ENCODE data around the gene ADSS1. TPM values are rescaled to one million over a fixed set of nuclear protein-coding genes. Genes with fewer than 3 reads are reported as not detected.

Gene ADSS1
- total and polyA plus RNA-seq, 4 donors = 1.8 to 18.8 (median 12.2) TPM

- peaks cover 34 to 49% (median 40%) of the 10 kb centered on the region in 4 donors for H3K4me1 ChIP-seq (ENCODE audit: control insufficient read depth in 4 of 4, insufficient read depth in 4 of 4, low read length in 3 of 4)
- H3K27me3 ChIP-seq (ENCODE audit: control insufficient read depth in 4 of 4, insufficient read depth in 4 of 4, low read length in 3 of 4) = no peaks in the 10 kb centered on the region
- no peaks in the 10 kb centered on the region for H3K36me3 ChIP-seq (ENCODE audit: control insufficient read depth in 4 of 4, insufficient read depth in 3 of 4, low read depth in 1 of 4, low read length in 3 of 4)
- H3K9me3 ChIP-seq (ENCODE audit: control insufficient read depth in 4 of 4, low read length in 3 of 4) = no peaks in the 10 kb centered on the region
- no peak overlapping the region for H3K4me3 ChIP-seq (ENCODE audit: low read depth in 1 of 3, low read length in 3 of 3)
- DNase-seq (ENCODE audit: low spot score) = no peak
- no peak overlapping the region for H3K27ac ChIP-seq (ENCODE audit: low read depth in 1 of 2, low read length in 2 of 2)
- no peak overlapping the region for H3K9ac ChIP-seq (ENCODE audit: low read depth in 1 of 2, low read length in 2 of 2)
- WGBS = 94% methylated on average over 10 of the region's 10 CpGs
- TF ChIP-seq FOXA2 (IDR thresholded peaks at IDR 0.05) (no peak), YY1 (IDR thresholded peaks at IDR 0.05) (no peak), GABPA (IDR thresholded peaks at IDR 0.05 in 1 of 2, conservative IDR thresholded peaks at IDR 0.05 in 1 of 2) (no peak), TAF1 (conservative IDR thresholded peaks at IDR 0.05) (no peak), NR2F2 (IDR thresholded peaks at IDR 0.05) (no peak), HNF4A (conservative IDR thresholded peaks at IDR 0.05) (no peak), MAX (IDR thresholded peaks at IDR 0.05) (no peak), CTCF (IDR thresholded peaks at IDR 0.05; ENCODE audit: low read depth, low read length, missing input control) (no peak), REST (IDR thresholded peaks at IDR 0.05) (no peak), ZBTB33 (IDR thresholded peaks at IDR 0.05) (no peak), RAD21 (IDR thresholded peaks at IDR 0.05) (no peak), HNF4G (IDR thresholded peaks at IDR 0.05) (no peak), JUND (IDR thresholded peaks at IDR 0.05) (no peak), RXRA (IDR thresholded peaks at IDR 0.05) (no peak)
- TF ChIP-seq, protein P1, sequence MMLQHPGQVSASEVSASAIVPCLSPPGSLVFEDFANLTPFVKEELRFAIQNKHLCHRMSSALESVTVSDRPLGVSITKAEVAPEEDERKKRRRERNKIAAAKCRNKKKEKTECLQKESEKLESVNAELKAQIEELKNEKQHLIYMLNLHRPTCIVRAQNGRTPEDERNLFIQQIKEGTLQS (IDR thresholded peaks at IDR 0.05) = no peak
These were observed 39.6 kb upstream of the ADSS1 start for GRCh38 chr14:104684449-104684821.
